Astrocyte (in vitro differentiated cells and primary cell): ENCODE data around the gene COX19. TPM values are rescaled to one million over a fixed set of nuclear protein-coding genes. Genes with fewer than 3 reads are reported as not detected.

Experiments used
- DNase-seq: peaks from one replicate; pipeline ENCODE4 v3.0.0-alpha.2; 2010; ENCODE audit warnings: low read depth
- FAIRE-seq: peaks from 2 replicates; lab custom pipeline; 2011; peaks lifted over from hg19 to GRCh38; lab: Jason Lieb, UNC
- H2AFZ ChIP-seq: 2 replicates; pipeline ENCODE4 v1.6.0; 2012; ENCODE audit warnings: low read depth, low read length, inconsistent platforms
- H3K27ac ChIP-seq: 2 replicates; pipeline ENCODE4 v1.5.1; 2011; ENCODE audit warnings: low read depth, low read length, inconsistent platforms
- H3K27me3 ChIP-seq: 2 replicates; pipeline ENCODE4 v1.6.0; 2011; ENCODE audit warnings: low read length, inconsistent platforms; ENCODE audit not compliant: insufficient read depth
- H3K36me3 ChIP-seq: 2 replicates; pipeline ENCODE4 v1.5.1; 2011; ENCODE audit warnings: low read length, inconsistent platforms; ENCODE audit not compliant: insufficient read depth
- H3K4me1 ChIP-seq: 2 replicates; pipeline ENCODE4 v1.5.1; 2011; ENCODE audit warnings: low read length, inconsistent platforms; ENCODE audit not compliant: insufficient read depth
- H3K4me2 ChIP-seq: 2 replicates; pipeline ENCODE4 v1.6.0; 2012; ENCODE audit warnings: low read length, inconsistent platforms
- H3K4me3 ChIP-seq: 2 replicates; pipeline ENCODE4 v1.5.1; 2011; ENCODE audit warnings: low read depth, mild to moderate bottlenecking, low read length, inconsistent platforms; ENCODE audit not compliant: insufficient read depth
- H3K79me2 ChIP-seq: 2 replicates; pipeline ENCODE4 v1.6.0; 2012; ENCODE audit warnings: mild to moderate bottlenecking, low read length, inconsistent platforms; ENCODE audit not compliant: insufficient read depth
- H3K9ac ChIP-seq: 2 replicates; pipeline ENCODE4 v1.6.0; 2012; ENCODE audit warnings: mild to moderate bottlenecking, low read length, inconsistent platforms
- H3K9me3 ChIP-seq: 2 replicates; pipeline ENCODE4 v1.5.1; 2012; ENCODE audit warnings: low read depth, mild to moderate bottlenecking, low read length, inconsistent platforms; ENCODE audit not compliant: insufficient read depth
- H4K20me1 ChIP-seq: 2 replicates; pipeline ENCODE4 v1.6.0; 2012; ENCODE audit warnings: low read length, inconsistent platforms; ENCODE audit not compliant: insufficient read depth
- H3K27ac Mint-ChIP-seq: one replicate; pipeline ENCODE4 v1.8.0; 2021; ENCODE audit warnings: mild to moderate bottlenecking, mixed read lengths; ENCODE audit not compliant: unreplicated experiment
- H3K27me3 Mint-ChIP-seq: one replicate; pipeline ENCODE4 v1.8.0; 2021; ENCODE audit warnings: low read depth, mixed read lengths; ENCODE audit not compliant: unreplicated experiment
- H3K36me3 Mint-ChIP-seq: one replicate; pipeline ENCODE4 v1.8.0; 2021; ENCODE audit warnings: low read depth, mixed read lengths; ENCODE audit not compliant: unreplicated experiment
- H3K4me1 Mint-ChIP-seq: one replicate; pipeline ENCODE4 v1.8.0; 2021; ENCODE audit warnings: low read depth, mixed read lengths; ENCODE audit not compliant: unreplicated experiment
- H3K4me3 Mint-ChIP-seq: one replicate; pipeline ENCODE4 v1.8.0; 2021; ENCODE audit warnings: mild to moderate bottlenecking, moderate library complexity, mixed read lengths; ENCODE audit not compliant: unreplicated experiment
- H3K9me3 Mint-ChIP-seq: one replicate; pipeline ENCODE4 v1.8.0; 2021; ENCODE audit warnings: mild to moderate bottlenecking, mixed read lengths; ENCODE audit not compliant: unreplicated experiment
- CTCF ChIP-seq: IDR thresholded peaks from 2 replicates; pipeline ENCODE4 v1.5.1; 2011; ENCODE audit warnings: low read depth, mild to moderate bottlenecking, inconsistent platforms, low read length, moderate library complexity; ENCODE audit not compliant: insufficient read depth
- EZH2 ChIP-seq: IDR thresholded peaks from 2 replicates; pipeline ENCODE4 v1.6.1; 2012; ENCODE audit warnings: mild to moderate bottlenecking, low read length, inconsistent platforms; ENCODE audit not compliant: insufficient read depth
- total RNA-seq: library from RNA; stranded (reverse); gene quantifications from 2 replicates; pipeline ENCODE4 v1.2.1, GENCODE V29; 2021

The COX19 gene
- total RNA-seq, 1 donor from 2014 or later = 13.4 TPM

DNA sequence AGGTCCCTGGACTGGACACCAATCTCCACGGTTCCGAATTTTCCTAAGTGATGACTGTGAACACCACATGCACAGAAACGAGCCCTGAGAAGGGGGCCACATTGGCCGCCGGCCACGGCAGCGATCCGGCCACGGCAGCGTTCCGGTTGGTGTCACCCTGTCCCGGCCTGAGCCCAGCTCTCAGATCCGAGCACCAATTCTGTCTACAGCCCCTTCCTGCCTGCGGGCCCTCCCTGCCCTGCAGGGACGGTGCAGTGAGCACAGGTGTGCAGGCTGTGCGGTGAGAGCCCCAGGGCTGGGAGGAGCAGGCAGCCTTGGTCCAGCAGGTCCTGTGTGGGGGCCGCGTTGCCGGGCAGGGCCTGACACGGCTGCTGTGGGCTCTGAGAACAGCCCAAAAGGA is 39.3 kb upstream of the COX19 start:
- peaks cover 8% of the 10 kb centered on the region for H3K4me1 Mint-ChIP-seq
- H3K27me3 Mint-ChIP-seq = no peaks in the 10 kb centered on the region
- H3K36me3 Mint-ChIP-seq = peaks cover 2% of the 10 kb centered on the region
- H3K36me3 ChIP-seq = no peaks in the 10 kb centered on the region
- FAIRE-seq = no peak
- H3K4me3 ChIP-seq = no peak overlapping the region
- no peak overlapping the region for H3K4me3 Mint-ChIP-seq
- peaks cover 36% of the 10 kb centered on the region for H3K79me2 ChIP-seq
- H3K27me3 ChIP-seq = no peaks in the 10 kb centered on the region
- no peaks in the 10 kb centered on the region for H3K9me3 ChIP-seq
- H3K9me3 Mint-ChIP-seq = no peaks in the 10 kb centered on the region
- H4K20me1 ChIP-seq = peaks cover 55% of the 10 kb centered on the region
- H3K9ac ChIP-seq = no peak overlapping the region
- H3K4me1 ChIP-seq = no peaks in the 10 kb centered on the region
- H3K27ac ChIP-seq = no peak overlapping the region
- no peak for DNase-seq
- no peak for TF ChIP-seq EZH2
- TF ChIP-seq CTCF = no peak
- no peak overlapping the region for H3K27ac Mint-ChIP-seq
- no peak overlapping the region for H2AFZ ChIP-seq
- H3K4me2 ChIP-seq = no peak overlapping the region

DNA sequence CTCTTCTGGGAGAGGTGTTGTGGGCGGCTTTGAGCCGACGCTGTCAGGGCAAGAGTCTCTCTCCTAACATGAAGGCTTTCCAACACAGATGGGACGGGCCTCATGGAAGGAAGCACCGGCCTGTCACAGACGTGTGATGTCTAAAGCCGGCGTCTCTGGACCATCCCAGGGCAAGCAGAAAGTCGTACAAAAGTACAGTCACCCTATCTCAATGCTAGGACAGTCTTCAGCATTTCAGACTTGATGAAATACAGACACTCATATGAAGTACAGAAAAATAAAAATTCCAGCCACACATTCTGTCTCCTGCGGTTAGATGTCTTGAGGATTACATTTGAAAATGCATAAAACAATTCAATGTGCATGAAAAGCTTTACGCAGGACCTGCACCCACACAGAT is 38.2 kb upstream of the COX19 start:
- Histone ChIP-seq H3K36me3 (no peaks in the 10 kb centered on the region), H3K4me2 (no peak overlapping the region), H3K4me1 (no peaks in the 10 kb centered on the region), H2AFZ (no peak overlapping the region), H3K27ac (no peak overlapping the region), H3K9me3 (no peaks in the 10 kb centered on the region), H3K4me3 (no peak overlapping the region), H3K9ac (no peak overlapping the region), H3K27me3 (no peaks in the 10 kb centered on the region), H4K20me1 (peaks cover 64% of the 10 kb centered on the region), H3K79me2 (peaks cover 35% of the 10 kb centered on the region)
- DNase-seq (no peak), FAIRE-seq (no peak)
- H3K27ac Mint-ChIP-seq = peak overlapping the region; percentile 36
- H3K9me3 Mint-ChIP-seq = no peaks in the 10 kb centered on the region
- no peak overlapping the region for H3K4me3 Mint-ChIP-seq
- TF ChIP-seq EZH2 = no peak
- no peak for TF ChIP-seq CTCF
- peaks cover 5% of the 10 kb centered on the region for H3K36me3 Mint-ChIP-seq
- H3K27me3 Mint-ChIP-seq = no peaks in the 10 kb centered on the region
- peaks cover 8% of the 10 kb centered on the region for H3K4me1 Mint-ChIP-seq

- Histone ChIP-seq H3K36me3 (no peaks in the 10 kb centered on the region), H3K4me3 (no peak overlapping the region), H3K79me2 (peaks cover 35% of the 10 kb centered on the region), H2AFZ (no peak overlapping the region), H3K4me2 (no peak overlapping the region), H3K9ac (no peak overlapping the region), H3K27ac (no peak overlapping the region), H3K9me3 (no peaks in the 10 kb centered on the region), H4K20me1 (peaks cover 65% of the 10 kb centered on the region), H3K27me3 (no peaks in the 10 kb centered on the region), H3K4me1 (no peaks in the 10 kb centered on the region)
- Mint-ChIP-seq H3K4me1 (peaks cover 10% of the 10 kb centered on the region), H3K27ac (no peak overlapping the region), H3K4me3 (no peak overlapping the region), H3K36me3 (peaks cover 4% of the 10 kb centered on the region), H3K9me3 (no peaks in the 10 kb centered on the region), H3K27me3 (no peaks in the 10 kb centered on the region)
- FAIRE-seq = no peak
- TF ChIP-seq EZH2 (no peak), CTCF (no peak)
- no peak for DNase-seq
These were observed 37.4 kb upstream of the COX19 start for GRCh38 chr7:1012716-1013095.
